NK-92 treated with Interleukin-12 subunit alpha and Interleukin-12 subunit beta, amount 100 ng/mL, for 24 hours (cell line): ENCODE results near the gene ARF5.

ENCODE experiments used
- DNase-seq: peaks from one replicate; lab custom pipeline; 2025; lab: John Stamatoyannopoulos, UW

Gene ARF5

GRCh38 chr7:127588697-127589482 is 679 bp downstream of the ARF5 start:
- DNase-seq: peak; percentile 9

GRCh38 chr7:127589896-127590295 is 1.7 kb downstream of the ARF5 start:
- no peak for DNase-seq

GRCh38 chr7:127591189-127591588 is 3.0 kb downstream of the ARF5 start:
- no peak for DNase-seq

- no peak for DNase-seq
These were observed 3.4 kb downstream of the ARF5 start for GRCh38 chr7:127591591-127591990.

- no peak for DNase-seq
These were observed 4.3 kb downstream of the ARF5 start for GRCh38 chr7:127592550-127592949.

- no peak for DNase-seq
These were observed 6.3 kb downstream of the ARF5 start for GRCh38 chr7:127594490-127594889.

- DNase-seq: no peak
These were observed 7.5 kb downstream of the ARF5 start for GRCh38 chr7:127595737-127596136.

- no peak for DNase-seq
These were observed 10.1 kb downstream of the ARF5 start for GRCh38 chr7:127598318-127598717.

- DNase-seq: no peak
These were observed 12.7 kb downstream of the ARF5 start for GRCh38 chr7:127600885-127601284.

GRCh38 chr7:127608446-127608845 is 20.2 kb downstream of the ARF5 start:
- DNase-seq: no peak

- DNase-seq: no peak
These were observed 21.1 kb downstream of the ARF5 start for GRCh38 chr7:127609297-127609696.

- no peak for DNase-seq
These were observed 24.1 kb downstream of the ARF5 start for GRCh38 chr7:127612263-127612662.

- no peak for DNase-seq
These were observed 28.5 kb downstream of the ARF5 start for GRCh38 chr7:127616724-127617123.

GRCh38 chr7:127618042-127618441 is 29.8 kb downstream of the ARF5 start, which contains the start of gene PAX4:
Gene PAX4 (minus strand): TSS chr7:127618142. CDS start chr7:127615928, 2,214 bp downstream.
- DNase-seq: no peak

GRCh38 chr7:127618775-127619174 is 30.6 kb downstream of the ARF5 start:
- no peak for DNase-seq

- no peak for DNase-seq
These were observed 31.6 kb downstream of the ARF5 start for GRCh38 chr7:127619681-127620405.

GRCh38 chr7:127620406-127621233 is 32.4 kb downstream of the ARF5 start:
- DNase-seq: no peak

- no peak for DNase-seq
These were observed 37.1 kb downstream of the ARF5 start for GRCh38 chr7:127625331-127625730.

GRCh38 chr7:127628445-127628844 is 40.2 kb downstream of the ARF5 start:
- DNase-seq: no peak

- DNase-seq: no peak
These were observed 41.1 kb downstream of the ARF5 start for GRCh38 chr7:127629268-127629854.

GRCh38 chr7:127632276-127632910 is 44.2 kb downstream of the ARF5 start:
- DNase-seq: no peak
